ENCODE results near the gene GOLM1.

Gene GOLM1

GRCh38 chr9:86093788-86094555 is 5.4 kb downstream of the GOLM1 start:
- Histone ChIP-seq H3K4me3 (no peak overlapping the region), H3K27ac (no peak overlapping the region)

- Histone ChIP-seq H3K4me3 (no peak overlapping the region), H3K27ac (no peak overlapping the region)
These were observed 7.9 kb downstream of the GOLM1 start for GRCh38 chr9:86091477-86091876.

GRCh38 chr9:86082870-86083269 is 16.5 kb downstream of the GOLM1 start:
- Histone ChIP-seq H3K4me3 (no peak overlapping the region), H3K27ac (no peak overlapping the region)

GRCh38 chr9:86079865-86080469 is 19.4 kb downstream of the GOLM1 start:
- no peak overlapping the region for H3K27ac ChIP-seq
- no peak overlapping the region for H3K4me3 ChIP-seq

- no peak overlapping the region for H3K27ac ChIP-seq
- H3K4me3 ChIP-seq, result no peak overlapping the region
These were observed 19.9 kb downstream of the GOLM1 start for GRCh38 chr9:86079421-86079831.

- no peak overlapping the region for H3K4me3 ChIP-seq
These were observed 20.6 kb downstream of the GOLM1 start for GRCh38 chr9:86078731-86079130.

GRCh38 chr9:86077276-86077675 is 22.1 kb downstream of the GOLM1 start:
- H3K4me3 ChIP-seq, result no peak overlapping the region
- H3K27ac ChIP-seq, result no peak overlapping the region

More at GRCh38 chr9:86078731-86079130, 20.6 kb downstream of the GOLM1 start:
- H3K27ac ChIP-seq, result no peak overlapping the region

- Histone ChIP-seq H3K4me3 (no peak overlapping the region), H3K27ac (peak overlapping the region in 1 of 21 experiments; percentile 36)
These were observed 23.9 kb downstream of the GOLM1 start for GRCh38 chr9:86075132-86076109.

- Histone ChIP-seq H3K4me3 (no peak overlapping the region), H3K27ac (no peak overlapping the region)
These were observed 25.5 kb downstream of the GOLM1 start for GRCh38 chr9:86073839-86074238.

- Histone ChIP-seq H3K27ac (peak overlapping the region in 4 of 21 experiments; percentile 29 to 57 (median 46)), H3K4me3 (no peak overlapping the region)
These were observed 26.9 kb downstream of the GOLM1 start for GRCh38 chr9:86072394-86072877.

GRCh38 chr9:86069206-86069869 is 30.0 kb downstream of the GOLM1 start:
- H3K4me3 ChIP-seq, result no peak overlapping the region
- no peak overlapping the region for H3K27ac ChIP-seq

- H3K27ac ChIP-seq, result no peak overlapping the region
- no peak overlapping the region for H3K4me3 ChIP-seq
These were observed 35.1 kb downstream of the GOLM1 start for GRCh38 chr9:86064220-86064619.

GRCh38 chr9:86062845-86063693 is 36.3 kb downstream of the GOLM1 start:
- no peak overlapping the region for H3K27ac ChIP-seq
- H3K4me3 ChIP-seq, result no peak overlapping the region

- no peak overlapping the region for H3K4me3 ChIP-seq
- no peak overlapping the region for H3K27ac ChIP-seq
These were observed 37.2 kb downstream of the GOLM1 start for GRCh38 chr9:86061972-86062739.

GRCh38 chr9:86057491-86057890 is 41.9 kb downstream of the GOLM1 start:
- H3K4me3 ChIP-seq, result no peak overlapping the region
- no peak overlapping the region for H3K27ac ChIP-seq

- Histone ChIP-seq H3K4me3 (no peak overlapping the region), H3K27ac (no peak overlapping the region)
These were observed 44.7 kb downstream of the GOLM1 start for GRCh38 chr9:86054695-86055094.

- Histone ChIP-seq H3K27ac (no peak overlapping the region), H3K4me3 (no peak overlapping the region)
These were observed 46.5 kb downstream of the GOLM1 start for GRCh38 chr9:86052556-86053468.
